Panc1 (cell line): ENCODE measurements around the gene GLTP. TPM values are rescaled to one million over a fixed set of nuclear protein-coding genes. Genes with fewer than 3 reads are reported as not detected.

ENCODE experiments used
- ATAC-seq: fragments of 200-7000 bp; cut with Tn5 transposase; 2 replicates; pipeline ENCODE4 v1.9.1; 2020; ENCODE audit warnings: mild to moderate bottlenecking, moderate library complexity
- BruUV-seq: library from RNA; stranded (reverse); fragments of 400-500 nt; replicated peaks from 2 replicates; lab custom pipeline; 2021; lab: Mats Ljungman, UMichigan
- CTCF ChIA-PET: fragments of 300-600 bp; sonication (Branson Sonifier 250); formaldehyde crosslinking; loops from one replicate; lab custom pipeline; 2022; ENCODE audit warnings: antibody characterized with exemption; lab: Charles Lee
- POLR2A ChIA-PET: fragments of 300-600 bp; sonication (Branson Sonifier 250); formaldehyde crosslinking; loops from one replicate; lab custom pipeline; 2022; ENCODE audit warnings: antibody characterized with exemption; lab: Charles Lee
- DNase-seq: peaks from one replicate; pipeline ENCODE4 v3.0.0-alpha.2; 2010; ENCODE audit warnings: low read depth, low spot score
- H3K27ac ChIP-seq: 2 replicates; pipeline ENCODE4 v1.5.1; 2011; ENCODE audit warnings: mild to moderate bottlenecking, low read length, inconsistent platforms
- H3K27me3 ChIP-seq: fragments of 200-500 bp; sonication (Bioruptor generic); 2 replicates; pipeline ENCODE4 v1.6.0; 2014; ENCODE audit warnings: low read length, inconsistent platforms; ENCODE audit not compliant: control insufficient read depth, insufficient read depth
- H3K36me3 ChIP-seq: fragments of 200-500 bp; sonication (Bioruptor generic); 2 replicates; pipeline ENCODE4 v1.5.1; 2014; ENCODE audit warnings: inconsistent platforms, mild to moderate bottlenecking, low read length, moderate library complexity; ENCODE audit not compliant: control insufficient read depth, insufficient read depth
- H3K4me1 ChIP-seq: 2 replicates; pipeline ENCODE4 v1.5.1; 2011; ENCODE audit warnings: inconsistent platforms, mild to moderate bottlenecking, low read length, moderate library complexity; ENCODE audit not compliant: control insufficient read depth, insufficient read depth
- H3K4me3 ChIP-seq, 2 experiments: 2 replicates each; pipeline ENCODE4 v1.5.1; 2011 to 2012; ENCODE audit warnings: low read depth in 2 of 2, low read length in 2 of 2, mild to moderate bottlenecking in 2 of 2, inconsistent platforms in 1 of 2, moderate library complexity in 1 of 2
- H3K9me3 ChIP-seq: fragments of 200-500 bp; sonication (Bioruptor generic); 2 replicates; pipeline ENCODE4 v1.5.1; 2014; ENCODE audit warnings: low read depth, mild to moderate bottlenecking, inconsistent platforms, low read length, moderate library complexity; ENCODE audit not compliant: control insufficient read depth, insufficient read depth
- CTCF ChIP-seq: fragments of 450-650 bp; IDR thresholded peaks from 2 replicates; pipeline ENCODE4 v1.5.1; 2017; ENCODE audit warnings: mild to moderate bottlenecking
- POLR2AphosphoS5 ChIP-seq: IDR thresholded peaks from 2 replicates; pipeline ENCODE4 v1.6.1; 2012; ENCODE audit warnings: mild to moderate bottlenecking, low read depth, low read length, moderate library complexity
- REST ChIP-seq, 2 experiments: IDR thresholded peaks; 2 replicates each; pipeline ENCODE4 v1.6.1; 2011 to 2012; ENCODE audit warnings: low read depth in 2 of 2, control low read depth in 1 of 2, low read length in 1 of 2, mild to moderate bottlenecking in 1 of 2, moderate library complexity in 1 of 2; ENCODE audit not compliant: insufficient read depth in 1 of 2
- SIN3A ChIP-seq: IDR thresholded peaks from 2 replicates; pipeline ENCODE4 v1.6.1; 2012; ENCODE audit warnings: low read depth, mild to moderate bottlenecking, low read length, moderate library complexity, borderline replicate concordance; ENCODE audit not compliant: insufficient read depth
- TCF7L2 ChIP-seq: IDR thresholded peaks from 2 replicates; pipeline ENCODE4 v1.6.1; 2011; ENCODE audit warnings: mild to moderate bottlenecking, low read depth, low read length, inconsistent platforms
- in situ Hi-C: cut with HindIII; loops from 2 replicates; pipeline ENCODE4 v1.10.0; 2016; ENCODE audit warnings: low sequenced_read_pairs, low pct_unique_long_range_greater_than_20kb
- intact Hi-C: fragments of 100-400 bp; cut with micrococcal nuclease; formaldehyde crosslinking; loops from one replicate; pipeline ENCODE4 v1.10.0; 2022; ENCODE audit not compliant: unreplicated experiment
- total RNA-seq: library from RNA; stranded (reverse); gene quantifications from one replicate; pipeline ENCODE4 v1.2.1, GENCODE V29; 2021; ENCODE audit not compliant: unreplicated experiment

The GLTP gene
- total RNA-seq, 1 experiment from 2014 or later: 24.8 TPM

GRCh38 chr12:109839444-109839843 lies 40.9 kb downstream of the GLTP start:
- TF ChIP-seq POLR2AphosphoS5 (no peak), CTCF (no peak), SIN3A (no peak), REST (IDR thresholded peaks at IDR 0.05; ENCODE audit: insufficient read depth in 1 of 2, low read depth in 2 of 2, low read length in 1 of 2) (no peak), TCF7L2 (no peak)
- no peaks in the 10 kb centered on the region for H3K4me1 ChIP-seq
- H3K4me3 ChIP-seq: no peak overlapping the region
- no peak overlapping the region for H3K27ac ChIP-seq
- H3K9me3 ChIP-seq: no peaks in the 10 kb centered on the region
- ATAC-seq (no peak), DNase-seq (no peak)
- no peaks in the 10 kb centered on the region for H3K27me3 ChIP-seq
- POLR2A ChIA-PET: no interaction called here
- CTCF ChIA-PET: no interaction called here
- in situ Hi-C loops (no loop called here), intact Hi-C loops (no loop called here)
- BruUV-seq: no TSS peak
- no peaks in the 10 kb centered on the region for H3K36me3 ChIP-seq

GRCh38 chr12:109836916-109837315 lies 43.4 kb downstream of the GLTP start:
- no TSS peak for BruUV-seq
- POLR2A ChIA-PET: no interaction called here
- CTCF ChIA-PET: interaction anchor here (0.7 to 0.9 kb wide), 2 partner anchors 9 to 14 kb away, joined by 3 to 5 read pairs; no protein-coding TSS in a partner anchor
- intact Hi-C loops: no loop called here
- H3K4me1 ChIP-seq: no peaks in the 10 kb centered on the region
- H3K36me3 ChIP-seq: no peaks in the 10 kb centered on the region
- no peak overlapping the region for H3K4me3 ChIP-seq
- in situ Hi-C loops: no loop called here
- H3K27me3 ChIP-seq: no peaks in the 10 kb centered on the region
- no peak for DNase-seq
- H3K27ac ChIP-seq: no peak overlapping the region
- H3K9me3 ChIP-seq: no peaks in the 10 kb centered on the region
- TF ChIP-seq CTCF (no peak), TCF7L2 (no peak), SIN3A (no peak), REST (IDR thresholded peaks at IDR 0.05; ENCODE audit: insufficient read depth in 1 of 2, low read depth in 2 of 2, low read length in 1 of 2) (no peak), POLR2AphosphoS5 (no peak)
- no peak for ATAC-seq
